ENCODE measurements around the gene MIER3. TPM values are rescaled to one million over a fixed set of nuclear protein-coding genes. Genes with fewer than 3 reads are reported as not detected.

The MIER3 gene
- total RNA-seq, 1 experiment from 2014 or later = 44.8 TPM

DNA sequence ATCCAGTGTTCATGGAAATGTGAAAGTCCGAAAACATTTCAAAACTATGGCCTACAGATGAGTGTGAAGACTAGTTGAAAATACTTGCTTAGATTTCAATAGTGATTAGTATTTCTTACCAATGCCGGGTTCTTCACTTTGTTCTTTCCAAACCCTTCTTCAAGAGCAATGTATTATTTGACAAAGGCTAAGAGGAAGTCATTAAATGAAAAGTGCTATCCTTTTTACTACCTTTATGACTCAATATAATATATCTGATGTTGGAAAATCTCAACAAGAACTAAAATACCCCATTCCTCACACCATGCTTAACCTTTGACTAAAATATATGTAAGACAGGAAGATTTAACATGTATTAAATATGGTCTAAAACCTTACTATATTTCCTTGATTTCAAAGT is 6.7 kb upstream of the MIER3 start:
- H3K4me1 Mint-ChIP-seq = peaks cover 2 to 6% of the 10 kb centered on the region in 2 experiments
- WGBS (ENCODE audit: extremely low coverage, insufficient read length, low lambda C conversion rate) = no CpG with 5 or more reads among the region's 2 CpGs
- Histone ChIP-seq H3T11ph (ENCODE audit: low read length) (no peak overlapping the region), H2AK5ac (ENCODE audit: insufficient read length, low read length) (no peak overlapping the region), H3K9me3 (ENCODE audit: control insufficient read depth, low read depth, low read length) (no peaks in the 10 kb centered on the region), H3K14ac (ENCODE audit: insufficient read depth, low read length) (no peak overlapping the region), H3K56ac (ENCODE audit: insufficient read length, low read depth, low read length) (no peak overlapping the region), H2BK5ac (ENCODE audit: insufficient read length, low read length) (no peak overlapping the region), H3K23ac (ENCODE audit: insufficient read length, low read depth, low read length) (no peak overlapping the region), H4K5ac (ENCODE audit: insufficient read length, low read depth, low read length) (no peak overlapping the region), H3K79me1 (ENCODE audit: insufficient read depth, low read depth, low read length, poor library complexity, severe bottlenecking) (no peaks in the 10 kb centered on the region), H3K79me2 (ENCODE audit: insufficient read depth, low read length) (no peaks in the 10 kb centered on the region), H3K23me2 (ENCODE audit: insufficient read length, low read depth, low read length, poor library complexity, severe bottlenecking) (no peaks in the 10 kb centered on the region), H4K91ac (ENCODE audit: insufficient read length, low read depth, low read length) (no peak overlapping the region), H3K18ac (ENCODE audit: insufficient read length, low read depth, low read length) (no peak overlapping the region), H3K27ac (ENCODE audit: insufficient read length, low read depth, low read length) (no peak overlapping the region), H3K9ac (ENCODE audit: extremely low read depth, insufficient read length, low read length) (no peak overlapping the region), H2BK15ac (ENCODE audit: low read depth, low read length) (no peak overlapping the region), H2BK12ac (ENCODE audit: insufficient read length, low read depth, low read length) (no peak overlapping the region), H3K4ac (ENCODE audit: low read depth, low read length) (no peak overlapping the region), H2BK120ac (ENCODE audit: low read depth, low read length, poor library complexity, severe bottlenecking) (no peak overlapping the region), H2BK20ac (ENCODE audit: low read depth, low read length, poor library complexity, severe bottlenecking) (no peak overlapping the region), H3K4me2 (ENCODE audit: insufficient read depth, insufficient read length, low read length) (no peak overlapping the region), H3K4me1 (ENCODE audit: insufficient read depth, low read length) (no peaks in the 10 kb centered on the region), H4K8ac (replicated peaks; ENCODE audit: insufficient read length, low read depth, low read length) (no peak overlapping the region), H2AFZ (ENCODE audit: low read length) (no peak overlapping the region), H4K20me1 (ENCODE audit: control insufficient read depth, insufficient read depth, insufficient read length) (no peaks in the 10 kb centered on the region), H3K27me3 (ENCODE audit: insufficient read depth, low read length) (no peaks in the 10 kb centered on the region)
- TF ChIP-seq CTCF (conservative IDR thresholded peaks at IDR 0.05) = no peak
- DNase-seq = no peak
- no peaks in the 10 kb centered on the region for H3K36me3 Mint-ChIP-seq (ENCODE audit: insufficient read depth in 1 of 3, low read depth in 3 of 3)
- no peaks in the 10 kb centered on the region for H3K9me3 Mint-ChIP-seq
- H3K27ac Mint-ChIP-seq = no peak overlapping the region
- H3K4me3 Mint-ChIP-seq = no peak overlapping the region
- peaks cover 7% of the 10 kb centered on the region for H3K27me3 Mint-ChIP-seq (ENCODE audit: low read depth)

Data from H9 (cell line).